NCI-H2227 (cell line): ENCODE measurements around the gene MEF2C.

Experiments
- DNase-seq: peaks from one replicate; lab custom pipeline; 2025; ENCODE audit not compliant: unreplicated experiment; lab: John Stamatoyannopoulos, UW

MEF2C gene

DNA sequence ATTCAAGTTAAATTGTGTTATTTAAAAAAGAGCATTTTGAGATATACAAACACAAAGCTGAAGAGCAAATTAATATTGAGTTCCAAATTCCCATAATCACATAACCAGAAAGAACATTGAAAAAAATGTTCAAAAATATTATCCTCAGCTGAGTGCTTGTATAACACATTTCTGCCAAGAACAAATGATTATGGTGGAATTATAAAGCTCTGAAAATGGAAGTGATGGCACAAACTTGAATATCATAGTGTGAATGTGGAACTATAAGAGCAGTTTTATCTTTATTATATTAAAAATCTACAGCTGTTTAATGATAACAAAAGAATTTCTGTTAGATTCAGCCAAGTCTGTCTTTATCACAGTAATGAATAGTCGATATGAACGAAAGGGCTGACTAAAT is 117.8 kb downstream of the MEF2C start:
- no peak for DNase-seq

- DNase-seq: no peak
Observed at GRCh38 chr5:88761939-88762338, 121.0 kb downstream of the MEF2C start.

- DNase-seq: no peak
Observed at GRCh38 chr5:88761269-88761850, 121.6 kb downstream of the MEF2C start.

DNA sequence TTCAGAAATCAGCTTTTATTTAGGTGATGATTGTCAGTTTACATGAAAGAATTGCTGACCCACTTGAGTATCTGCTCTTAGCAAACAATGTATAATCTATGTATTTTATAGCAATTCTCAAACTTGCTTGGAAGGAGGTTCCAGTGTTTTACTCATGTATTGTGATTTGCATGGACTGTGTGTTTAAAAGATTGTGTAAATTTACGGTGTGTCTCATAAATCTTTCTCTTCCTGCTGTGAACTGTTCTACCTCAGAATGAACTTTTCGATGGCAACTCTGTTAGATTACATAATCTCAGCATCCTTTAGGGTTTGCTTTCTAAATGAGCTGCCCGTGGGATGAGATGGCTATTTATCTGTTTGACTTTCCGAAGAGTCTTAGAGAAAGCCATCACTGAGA is 122.5 kb downstream of the MEF2C start:
- no peak for DNase-seq

GRCh38 chr5:88758591-88758990 is 124.4 kb downstream of the MEF2C start:
- no peak for DNase-seq

- DNase-seq: no peak
Observed at GRCh38 chr5:88758184-88758583, 124.8 kb downstream of the MEF2C start.

DNA sequence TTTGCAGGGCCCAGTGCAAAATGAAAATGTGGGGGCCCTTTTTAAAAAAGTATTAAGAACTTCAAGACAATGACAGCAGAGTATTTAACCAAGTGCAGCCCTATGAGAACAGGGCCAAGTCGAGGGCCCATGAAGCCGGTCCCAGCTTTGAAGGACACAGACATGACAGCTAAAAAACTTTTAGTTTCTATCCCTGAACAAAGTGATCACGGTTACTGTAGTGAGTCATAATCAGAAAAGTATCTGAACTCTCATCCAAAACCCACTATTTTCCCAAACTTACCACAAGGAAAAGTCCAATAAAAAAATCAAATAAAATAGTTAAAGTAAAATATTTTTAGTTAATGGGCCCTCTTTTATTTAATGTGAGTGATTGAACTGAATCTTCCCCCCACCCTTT is 126.0 kb downstream of the MEF2C start:
- DNase-seq: no peak

- no peak for DNase-seq
Observed at GRCh38 chr5:88748666-88749065, 134.3 kb downstream of the MEF2C start.

- DNase-seq: no peak
Observed at GRCh38 chr5:88746438-88746882, 136.5 kb downstream of the MEF2C start.

GRCh38 chr5:88745093-88745696 is 137.8 kb downstream of the MEF2C start:
- no peak for DNase-seq

DNA sequence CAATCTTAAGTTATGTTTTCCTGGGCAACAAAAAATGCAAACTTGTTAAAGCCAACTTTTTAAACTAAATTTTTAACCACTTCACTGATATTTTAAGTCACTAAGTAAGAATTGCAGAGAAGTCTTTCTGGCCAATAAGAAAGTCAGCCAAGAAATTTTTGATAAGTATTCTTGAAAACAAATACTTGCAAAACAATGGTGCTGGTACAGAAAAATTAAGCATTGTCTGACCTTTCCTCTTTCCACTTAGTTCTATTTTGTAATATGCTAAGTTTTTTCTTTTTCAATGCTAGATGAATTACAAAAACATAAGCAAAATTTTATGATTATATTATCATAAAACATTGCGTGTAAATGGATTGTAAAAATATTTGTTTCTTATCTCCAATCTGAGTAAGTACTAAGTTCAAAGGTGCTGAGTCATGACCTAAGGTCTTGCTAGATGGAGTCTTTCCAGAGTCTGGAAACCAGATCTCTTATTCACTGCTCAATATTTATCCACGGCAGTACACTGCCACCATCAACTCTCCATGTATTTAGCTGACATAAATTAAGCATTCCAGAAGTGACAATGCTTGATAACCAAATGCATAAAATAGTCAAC is 139.7 kb downstream of the MEF2C start:
- no peak for DNase-seq

DNA sequence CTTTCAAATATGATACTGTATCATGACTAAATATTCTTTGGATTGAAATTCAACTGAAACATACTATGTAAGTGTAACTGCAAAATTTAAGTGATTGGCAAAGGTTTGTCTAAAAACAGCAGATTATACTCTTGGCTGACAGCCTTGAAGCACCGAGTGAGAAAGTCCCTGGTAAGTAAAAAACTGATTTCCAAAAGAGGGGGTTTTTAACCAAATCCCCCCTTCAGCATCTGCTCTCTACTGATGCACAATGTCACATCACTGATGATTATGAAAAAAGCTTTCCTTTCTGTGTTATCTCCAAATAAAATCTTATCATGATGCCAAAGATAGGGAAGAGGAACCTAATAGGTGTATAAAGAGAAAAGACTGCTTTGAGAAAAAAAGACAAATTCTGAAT is 141.0 kb downstream of the MEF2C start:
- no peak for DNase-seq

DNA sequence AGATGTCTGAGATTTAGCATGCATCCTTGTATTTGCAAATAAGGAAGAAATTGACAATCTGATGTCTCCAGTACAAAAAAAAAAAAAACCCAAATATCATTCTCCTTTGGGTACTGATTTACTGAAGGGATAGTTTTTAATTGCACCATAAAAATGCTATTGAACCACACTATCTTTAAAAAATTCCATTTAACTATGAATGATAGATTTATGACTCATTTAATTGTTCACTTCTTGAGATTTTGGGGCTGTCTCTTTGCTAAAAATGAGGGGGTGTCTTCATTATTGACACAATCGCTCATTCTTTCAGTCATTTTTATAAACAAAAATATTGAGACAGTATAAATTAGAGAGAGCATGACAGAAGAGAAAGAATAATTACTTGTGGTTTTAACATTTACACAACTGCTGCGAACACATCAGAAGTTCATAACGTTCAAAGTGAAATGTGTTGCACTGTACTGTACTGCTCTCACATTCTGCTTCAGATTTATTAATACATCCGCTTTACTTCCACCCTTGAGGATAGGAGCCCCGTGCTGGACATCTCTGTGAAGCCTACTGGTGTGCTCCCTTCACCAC is 142.3 kb downstream of the MEF2C start:
- DNase-seq: no peak

DNA sequence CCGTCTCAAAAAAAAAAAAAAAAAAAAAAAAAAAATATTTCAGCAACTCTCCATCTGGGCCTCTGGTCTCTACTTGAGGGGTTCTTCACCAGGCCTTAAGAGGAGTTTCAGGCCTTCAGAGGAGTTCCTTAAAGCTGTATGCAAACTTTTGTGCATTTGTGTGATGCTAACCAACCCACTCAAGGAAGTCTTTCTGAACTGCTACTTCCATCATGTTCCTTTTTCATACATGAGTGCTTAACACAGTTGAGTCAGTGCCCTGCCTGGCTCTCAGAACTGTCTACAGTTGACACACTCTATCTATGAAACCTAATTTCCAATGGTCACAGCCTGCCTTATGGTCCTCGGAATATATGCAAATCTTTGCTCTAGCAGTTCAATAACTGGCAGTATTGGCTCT is 146.5 kb downstream of the MEF2C start:
- DNase-seq: no peak

DNA sequence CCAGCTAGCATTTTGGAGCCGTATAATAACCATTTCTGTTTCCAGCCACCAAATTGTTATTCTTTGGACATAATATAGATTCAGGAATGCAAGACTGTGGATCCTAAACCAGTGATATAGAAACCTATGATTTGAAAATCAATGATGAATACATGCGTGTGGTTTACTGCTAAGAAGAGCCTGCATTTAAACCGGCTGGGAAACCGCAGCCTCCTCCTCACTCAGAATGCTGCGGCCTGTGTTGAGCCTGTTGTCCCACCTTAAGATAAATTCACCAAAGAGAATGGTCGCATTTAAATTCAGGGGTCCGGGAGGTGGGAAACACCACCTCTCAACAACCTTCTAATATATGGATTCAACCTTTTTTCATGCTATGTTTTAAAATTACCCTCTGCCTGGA is 148.0 kb downstream of the MEF2C start:
- no peak for DNase-seq

GRCh38 chr5:88734191-88734640 is 148.8 kb downstream of the MEF2C start:
- no peak for DNase-seq

DNA sequence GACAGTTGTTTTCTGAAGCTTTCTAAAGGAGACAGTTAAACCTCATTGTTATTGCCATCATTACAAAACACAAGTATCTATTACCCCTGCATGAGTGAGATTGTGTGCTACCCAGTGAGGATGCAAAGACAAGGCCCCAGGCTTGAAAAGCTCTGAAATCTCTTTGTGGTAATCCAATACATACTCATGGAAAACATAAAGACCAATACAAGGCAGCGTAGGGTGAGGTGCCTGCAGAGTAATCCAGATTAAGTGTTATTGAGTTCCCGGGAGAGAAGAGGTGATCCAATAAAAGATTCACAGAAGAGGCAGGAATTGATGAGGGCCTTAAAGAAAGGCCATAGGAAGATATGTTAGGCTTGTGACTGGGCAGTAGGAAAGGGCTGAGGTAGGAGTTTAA is 150.1 kb downstream of the MEF2C start:
- DNase-seq: peak; percentile 9

- peak; percentile 7 for DNase-seq
Observed at GRCh38 chr5:88732181-88732633, 150.8 kb downstream of the MEF2C start.

- DNase-seq: no peak
Observed at GRCh38 chr5:88729829-88730182, 153.2 kb downstream of the MEF2C start.

DNA sequence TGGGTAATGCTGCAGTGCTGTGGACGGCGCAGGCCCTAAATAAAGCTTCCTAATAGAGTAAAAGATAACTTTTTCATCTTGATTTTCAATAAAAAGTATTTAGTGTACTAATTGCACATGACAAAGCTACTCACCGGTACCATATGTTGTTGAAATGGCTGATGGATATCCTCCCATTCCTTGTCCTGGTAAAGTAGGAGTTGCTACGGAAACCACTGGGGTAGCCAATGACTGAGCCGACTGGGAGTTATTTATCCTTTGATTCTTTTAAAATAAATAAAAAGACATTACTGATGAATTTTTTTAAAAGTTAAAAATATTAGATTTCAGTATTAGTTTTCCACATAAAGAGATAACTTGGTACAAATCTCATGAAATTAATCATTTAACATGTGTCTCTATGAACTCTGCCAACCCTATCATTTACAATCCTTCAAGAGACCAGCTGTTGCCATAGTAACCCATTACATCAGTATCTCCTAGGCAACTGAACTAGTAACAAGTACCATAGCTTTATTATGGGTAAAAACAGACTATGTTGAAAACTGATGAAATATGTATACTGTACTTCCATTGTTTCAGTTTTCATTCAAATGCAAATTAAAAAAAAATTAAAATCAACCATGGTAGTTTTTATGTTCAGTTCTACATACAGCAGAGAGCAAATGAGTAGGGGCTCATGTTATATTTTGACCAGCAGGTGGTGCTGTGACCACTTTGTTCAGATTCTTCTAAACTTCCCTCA is 153.7 kb downstream of the MEF2C start:
- DNase-seq: peak; percentile 84

GRCh38 chr5:88727705-88728313 is 155.2 kb downstream of the MEF2C start:
- DNase-seq: peak; percentile 46
